Measurements from ENCODE around the gene TESPA1. TPM values are rescaled to one million over a fixed set of nuclear protein-coding genes. Genes with fewer than 3 reads are reported as not detected.

TESPA1 gene
- total and polyA plus RNA-seq, 12 donors, result 0.14 to 1.4 (median 0.59) TPM

DNA sequence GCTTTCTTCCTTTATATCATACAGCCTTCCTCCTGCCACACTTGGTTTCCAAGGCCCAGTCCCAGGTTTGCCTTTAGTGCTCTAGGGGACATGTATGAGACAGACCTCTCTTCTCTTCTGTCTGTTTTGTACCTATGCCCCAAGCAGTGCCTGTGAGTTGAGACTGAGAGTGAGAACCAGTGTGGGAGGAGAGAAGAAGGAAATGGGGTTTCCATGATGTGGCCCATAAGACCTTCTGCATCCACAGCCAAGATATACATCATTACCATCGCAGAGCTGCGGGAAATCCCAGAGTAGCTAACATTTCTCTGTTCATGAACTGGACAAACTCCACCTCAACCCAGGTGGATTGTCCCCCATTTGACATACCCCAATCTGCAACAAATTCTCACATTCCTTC, 2.8 kb downstream of the TESPA1 start:
- Histone ChIP-seq H3K9me3 (no peaks in the 10 kb centered on the region), H3K4me1 (peaks cover 0 to 17% (median 0%) of the 10 kb centered on the region in 9 donors), H3K27me3 (peaks cover 0 to 1% (median 0%) of the 10 kb centered on the region in 7 donors), H3K27ac (peak overlapping the region in 1 of 10 donors; percentile 10), H3K36me3 (no peaks in the 10 kb centered on the region), H3K4me3 (peak overlapping the region in 1 of 10 donors; percentile 44)
- intact Hi-C loops (cut with DNase I), result no loop called here
- WGBS, 2 donors, result 87 to 89% methylated on average over 2 of the region's 2 CpGs
- ATAC-seq (no peak), DNase-seq (no peak)
- TF ChIP-seq, protein P1, sequence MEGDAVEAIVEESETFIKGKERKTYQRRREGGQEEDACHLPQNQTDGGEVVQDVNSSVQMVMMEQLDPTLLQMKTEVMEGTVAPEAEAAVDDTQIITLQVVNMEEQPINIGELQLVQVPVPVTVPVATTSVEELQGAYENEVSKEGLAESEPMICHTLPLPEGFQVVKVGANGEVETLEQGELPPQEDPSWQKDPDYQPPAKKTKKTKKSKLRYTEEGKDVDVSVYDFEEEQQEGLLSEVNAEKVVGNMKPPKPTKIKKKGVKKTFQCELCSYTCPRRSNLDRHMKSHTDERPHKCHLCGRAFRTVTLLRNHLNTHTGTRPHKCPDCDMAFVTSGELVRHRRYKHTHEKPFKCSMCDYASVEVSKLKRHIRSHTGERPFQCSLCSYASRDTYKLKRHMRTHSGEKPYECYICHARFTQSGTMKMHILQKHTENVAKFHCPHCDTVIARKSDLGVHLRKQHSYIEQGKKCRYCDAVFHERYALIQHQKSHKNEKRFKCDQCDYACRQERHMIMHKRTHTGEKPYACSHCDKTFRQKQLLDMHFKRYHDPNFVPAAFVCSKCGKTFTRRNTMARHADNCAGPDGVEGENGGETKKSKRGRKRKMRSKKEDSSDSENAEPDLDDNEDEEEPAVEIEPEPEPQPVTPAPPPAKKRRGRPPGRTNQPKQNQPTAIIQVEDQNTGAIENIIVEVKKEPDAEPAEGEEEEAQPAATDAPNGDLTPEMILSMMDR (IDR thresholded peaks at IDR 0.05), result no peak

GRCh38 chr12:54980341-54980740, 4.2 kb downstream of the TESPA1 start:
- no peak for ATAC-seq
- no peaks in the 10 kb centered on the region for H3K36me3 ChIP-seq
- peaks cover 0 to 24% (median 0%) of the 10 kb centered on the region in 9 donors for H3K4me1 ChIP-seq
- no peaks in the 10 kb centered on the region for H3K9me3 ChIP-seq
- peak overlapping the region in 1 of 10 donors; percentile 3 for H3K4me3 ChIP-seq
- 74 to 81% methylated on average over 5 of the region's 5 CpGs for WGBS, 2 donors
- DNase-seq, result no peak
- peak overlapping the region in 1 of 10 donors; percentile 29 for H3K27ac ChIP-seq
- TF ChIP-seq, protein P1 (IDR thresholded peaks at IDR 0.05), result no peak
- H3K27me3 ChIP-seq, result no peaks in the 10 kb centered on the region
- intact Hi-C loops (cut with DNase I), result no loop called here

GRCh38 chr12:54977857-54978256, 6.7 kb downstream of the TESPA1 start:
- no peaks in the 10 kb centered on the region for H3K36me3 ChIP-seq
- no peaks in the 10 kb centered on the region for H3K9me3 ChIP-seq
- no peaks in the 10 kb centered on the region for H3K27me3 ChIP-seq
- ATAC-seq (no peak), DNase-seq (no peak)
- TF ChIP-seq, protein P1 (IDR thresholded peaks at IDR 0.05), result no peak
- no peak overlapping the region for H3K27ac ChIP-seq
- intact Hi-C loops (cut with DNase I), result no loop called here
- 58 to 65% methylated on average over 5 of the region's 5 CpGs for WGBS, 2 donors
- H3K4me3 ChIP-seq, result no peak overlapping the region
- peaks cover 0 to 15% (median 0%) of the 10 kb centered on the region in 9 donors for H3K4me1 ChIP-seq

- intact Hi-C loops (cut with DNase I), result no loop called here
- DNase-seq (no peak), ATAC-seq (no peak)
- H3K4me3 ChIP-seq, result no peak overlapping the region
- H3K27me3 ChIP-seq, result no peaks in the 10 kb centered on the region
- TF ChIP-seq, protein P1 (IDR thresholded peaks at IDR 0.05), result no peak
- peaks cover 0 to 15% (median 0%) of the 10 kb centered on the region in 9 donors for H3K4me1 ChIP-seq
- 54 to 61% methylated on average over 3 of the region's 3 CpGs for WGBS, 2 donors
- H3K9me3 ChIP-seq, result no peaks in the 10 kb centered on the region
- H3K27ac ChIP-seq, result no peak overlapping the region
- no peaks in the 10 kb centered on the region for H3K36me3 ChIP-seq
Observed at GRCh38 chr12:54977155-54977554, 7.4 kb downstream of the TESPA1 start.

Measured in heart right ventricle (tissue), 16 donors.